GM13977 (cell line): ENCODE measurements around the gene EVI5L.

Experiments used
- DNase-seq: peaks from one replicate; pipeline ENCODE4 v3.0.0; 2012; ENCODE audit warnings: low spot score
- in situ Hi-C: fragments of 300-500 bp; cut with MboI; formaldehyde crosslinking; loops from one replicate; pipeline ENCODE4 v1.12.0; 2022; ENCODE audit warnings: low sequenced_read_pairs, low pct_unique_long_range_greater_than_20kb, mixed read lengths, inconsistent platforms; ENCODE audit not compliant: unreplicated experiment
- TF ChIP-seq, protein P1 (sequence below): IDR thresholded peaks from 2 replicates; pipeline ENCODE4 v1.5.1; 2012; ENCODE audit warnings: mild to moderate bottlenecking, control low read depth; ENCODE audit not compliant: insufficient read depth; ENCODE audit errors: extremely low read depth, missing control alignments

Gene EVI5L

GRCh38 chr19:7872306-7873204, 42.5 kb downstream of the EVI5L start:
- in situ Hi-C loops, result no loop called here
- no peak for DNase-seq
- TF ChIP-seq, protein P1, sequence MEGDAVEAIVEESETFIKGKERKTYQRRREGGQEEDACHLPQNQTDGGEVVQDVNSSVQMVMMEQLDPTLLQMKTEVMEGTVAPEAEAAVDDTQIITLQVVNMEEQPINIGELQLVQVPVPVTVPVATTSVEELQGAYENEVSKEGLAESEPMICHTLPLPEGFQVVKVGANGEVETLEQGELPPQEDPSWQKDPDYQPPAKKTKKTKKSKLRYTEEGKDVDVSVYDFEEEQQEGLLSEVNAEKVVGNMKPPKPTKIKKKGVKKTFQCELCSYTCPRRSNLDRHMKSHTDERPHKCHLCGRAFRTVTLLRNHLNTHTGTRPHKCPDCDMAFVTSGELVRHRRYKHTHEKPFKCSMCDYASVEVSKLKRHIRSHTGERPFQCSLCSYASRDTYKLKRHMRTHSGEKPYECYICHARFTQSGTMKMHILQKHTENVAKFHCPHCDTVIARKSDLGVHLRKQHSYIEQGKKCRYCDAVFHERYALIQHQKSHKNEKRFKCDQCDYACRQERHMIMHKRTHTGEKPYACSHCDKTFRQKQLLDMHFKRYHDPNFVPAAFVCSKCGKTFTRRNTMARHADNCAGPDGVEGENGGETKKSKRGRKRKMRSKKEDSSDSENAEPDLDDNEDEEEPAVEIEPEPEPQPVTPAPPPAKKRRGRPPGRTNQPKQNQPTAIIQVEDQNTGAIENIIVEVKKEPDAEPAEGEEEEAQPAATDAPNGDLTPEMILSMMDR, result no peak

DNA sequence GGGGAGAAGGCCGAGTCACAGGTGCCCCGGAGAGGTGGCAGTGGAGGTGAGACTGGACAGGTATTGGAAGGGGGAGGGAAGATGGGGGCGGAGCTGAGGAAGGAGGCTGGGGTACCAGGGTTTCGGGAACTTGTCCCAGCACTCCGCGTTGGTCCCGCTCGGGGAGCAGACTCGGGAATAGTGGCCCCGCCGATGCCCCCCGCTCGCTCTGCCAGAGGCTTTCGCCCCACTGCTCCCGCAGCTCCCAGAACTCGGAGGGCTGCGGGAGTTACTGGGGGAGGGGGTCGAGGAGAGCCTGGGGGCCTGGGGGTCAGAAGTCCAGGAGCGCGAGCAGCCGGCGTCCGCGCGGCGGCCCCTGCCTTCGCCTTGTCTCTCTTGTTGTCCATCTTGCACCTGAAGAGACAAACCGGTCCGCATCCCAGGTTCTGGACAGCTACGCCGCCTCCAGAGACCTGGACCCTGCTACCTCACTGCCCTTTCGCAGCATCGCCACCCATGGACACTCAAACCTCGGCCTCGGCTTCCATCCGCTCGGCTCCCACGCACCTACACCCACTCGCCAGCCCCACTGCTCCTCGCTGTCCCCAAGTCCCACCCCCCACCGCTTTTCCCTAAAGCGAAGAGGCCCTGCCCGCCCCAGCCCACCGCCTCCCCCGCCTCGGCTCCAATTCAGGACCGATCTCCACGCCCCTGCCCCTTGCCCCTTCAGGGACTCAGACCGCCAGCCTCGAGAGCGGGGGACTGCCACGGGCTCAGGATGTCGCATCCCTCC, 43.5 kb downstream of the EVI5L start:
- in situ Hi-C loops, result no loop called here
- no peak for DNase-seq
- TF ChIP-seq, protein P1, result no peak

- in situ Hi-C loops, result no loop called here
- TF ChIP-seq, protein P1, result no peak
- no peak for DNase-seq
Observed at GRCh38 chr19:7874076-7874896, 44.3 kb downstream of the EVI5L start, which contains the start of gene PRR36. Gene PRR36 (minus strand): TSS chr19:7874390. CDS start chr19:7873689, 701 bp downstream.

GRCh38 chr19:7874897-7875273, 44.9 kb downstream of the EVI5L start:
- TF ChIP-seq, protein P1, result no peak
- in situ Hi-C loops, result no loop called here
- DNase-seq, result no peak

DNA sequence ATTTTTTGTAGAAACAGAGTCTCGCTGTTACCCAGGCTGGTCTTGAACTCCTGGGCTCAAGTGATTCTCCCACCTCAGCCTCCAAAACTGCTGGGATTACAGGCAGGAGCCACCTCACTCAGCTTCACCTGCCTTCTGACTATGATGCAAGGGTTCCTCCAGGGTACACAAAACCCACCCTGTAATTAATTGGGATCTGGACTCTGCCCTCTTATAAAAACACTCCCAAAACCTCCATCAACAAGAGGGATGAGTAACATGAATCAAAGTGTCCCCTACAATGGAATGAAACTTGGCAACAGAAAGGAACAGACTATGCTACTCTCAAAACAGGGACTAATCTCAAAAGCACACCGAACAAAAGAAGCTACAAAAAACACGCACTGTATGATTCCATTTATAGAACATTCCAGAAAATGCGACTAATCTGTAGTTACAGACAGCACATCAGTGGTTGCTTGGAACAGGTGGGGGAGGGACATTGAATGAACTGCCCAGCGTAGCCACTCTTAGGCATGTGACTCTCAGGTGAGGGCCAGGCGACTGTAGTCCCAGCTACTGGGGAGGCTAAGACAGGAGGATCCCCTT, 47.3 kb downstream of the EVI5L start:
- DNase-seq, result no peak
- in situ Hi-C loops, result no loop called here
- TF ChIP-seq, protein P1, result no peak
